Keratinocyte (primary cell): Measurements from ENCODE around the gene RAB11FIP4.
A peak's percentile ranks its signal among the peaks of the same experiment; 100 is the strongest.

Experiments
- CTCF ChIP-seq, 3 experiments: IDR thresholded peaks in 1 of 3; conservative IDR thresholded peaks in 1 of 3; optimal IDR thresholded peaks in 1 of 3; 2 replicates in 2 of 3; 3 replicates in 1 of 3; pipeline versions ENCODE3 to v1.5.1; 2011; ENCODE audit warnings: low read length in 3 of 3, mild to moderate bottlenecking in 3 of 3, moderate library complexity in 2 of 3, control low read depth in 1 of 3, inconsistent platforms in 1 of 3; ENCODE audit not compliant: insufficient read depth in 2 of 3; ENCODE audit errors: extremely low read depth in 1 of 3
- EZH2 ChIP-seq: IDR thresholded peaks from one replicate; pipeline ENCODE4 v1.6.1; 2012; ENCODE audit warnings: inconsistent platforms, mild to moderate bottlenecking, low read length, moderate library complexity

DNA sequence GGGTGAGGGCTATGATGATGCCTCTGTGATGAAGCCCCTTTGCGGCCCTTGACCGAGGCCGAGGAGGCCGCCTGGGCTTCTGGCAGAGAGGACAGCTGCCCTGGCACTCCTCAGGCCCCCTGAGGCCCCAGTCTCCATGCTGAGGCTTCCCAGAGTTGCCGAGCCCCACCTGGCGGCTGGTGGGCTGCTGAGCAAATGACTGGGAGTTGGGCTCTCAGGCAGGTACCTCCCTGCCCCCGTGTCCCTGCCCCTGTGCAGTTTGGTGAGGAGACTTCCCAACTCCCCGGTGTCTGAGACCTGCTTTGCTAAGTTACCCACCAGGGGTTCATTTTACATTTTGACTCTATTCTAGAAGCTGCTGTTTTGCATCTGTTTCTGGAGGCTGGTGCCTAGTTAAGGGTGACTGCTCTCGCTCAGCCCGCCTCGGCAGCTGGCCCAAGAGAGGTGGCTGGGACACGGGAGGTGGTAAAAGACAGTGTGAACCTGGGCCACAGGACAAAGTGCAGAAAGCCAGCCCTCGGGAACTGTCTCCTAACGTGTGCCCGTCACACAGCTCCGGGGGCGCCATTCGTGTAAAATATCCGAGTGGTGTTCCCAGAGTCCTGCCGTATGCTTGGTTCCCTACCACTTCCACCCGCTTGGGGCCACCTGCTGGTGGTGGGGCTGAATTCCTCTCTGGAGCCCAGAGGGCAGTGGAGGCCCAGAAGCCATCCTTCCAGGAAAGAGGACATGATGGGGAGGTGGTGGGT, 134.5 kb downstream of the RAB11FIP4 start:
- TF ChIP-seq CTCF (optimal IDR thresholded peaks at IDR 0.05 in 1 of 3, IDR thresholded peaks at IDR 0.05 in 1 of 3, conservative IDR thresholded peaks at IDR 0.05 in 1 of 3; ENCODE audit: extremely low read depth in 1 of 3, insufficient read depth in 2 of 3, low read length in 3 of 3) (peak in 2 of 3 experiments; percentile 19 to 50), EZH2 (no peak)
